K562 (cell line): Measurements from ENCODE around the gene RNF4. TPM values are rescaled to one million over a fixed set of nuclear protein-coding genes. Genes with fewer than 3 reads are reported as not detected.
A peak's percentile ranks its signal among the peaks of the same experiment; 100 is the strongest.

Experiments used
- ATAC-seq: fragments of 200-7000 bp; cut with Tn5 transposase; 3 replicates; pipeline ENCODE4 v1.9.1; 2020; ENCODE audit warnings: moderate library complexity
- BruUV-seq: library from RNA; stranded (reverse); fragments of 400-500 nt; replicated peaks from 2 replicates; lab custom pipeline; 2021; lab: Mats Ljungman, UMichigan
- CTCF ChIA-PET: fragments of 300-600 bp; formaldehyde crosslinking; extraction: SDS; loops from one replicate; lab custom pipeline; 2021; ENCODE audit warnings: low intra/inter-chr PET ratio; lab: Yijun Ruan, JAX
- POLR2A ChIA-PET: fragments of 300-600, 350-650 bp; sonication (Branson Sonifier 250); formaldehyde crosslinking; extraction: SDS; loops from one replicate; lab custom pipeline; 2021; ENCODE audit warnings: antibody characterized with exemption, inconsistent platforms; lab: Yijun Ruan, JAX
- DNase-seq, 4 experiments: peaks; one replicate each; pipeline versions ENCODE4 v3.0.0 to v3.0.0-alpha.2; 2011 to 2018; ENCODE audit warnings: low spot score in 3 of 4, mixed read lengths in 3 of 4; ENCODE audit errors: extremely low read depth in 1 of 4
- FAIRE-seq: peaks from 2 replicates; lab custom pipeline; 2011; peaks lifted over from hg19 to GRCh38; lab: Jason Lieb, UNC
- H2AFZ ChIP-seq: 2 replicates; pipeline ENCODE4 v1.6.0; 2011; ENCODE audit warnings: low read depth, low read length, control low read depth, inconsistent platforms
- H3K27ac ChIP-seq: fragments of 200-600 bp; 3 replicates; pipeline ENCODE4 v1.8.0; 2011; ENCODE audit warnings: low read depth, mild to moderate bottlenecking, control low read depth, inconsistent platforms, low read length, moderate library complexity, mixed read lengths; ENCODE audit errors: extremely low read depth
- H3K27me3 ChIP-seq, 2 experiments: fragments of 300-600 bp in 1 of 2; 2 replicates in 1 of 2; 3 replicates in 1 of 2; pipeline versions ENCODE4 v1.6.0 to v1.8.0; 2011; ENCODE audit warnings: inconsistent platforms in 2 of 2, low read length in 2 of 2, mild to moderate bottlenecking in 1 of 2, mixed read lengths in 1 of 2, moderate library complexity in 1 of 2; ENCODE audit not compliant: control insufficient read depth in 2 of 2, insufficient read depth in 2 of 2
- H3K36me3 ChIP-seq: fragments of 300-600 bp; 3 replicates; pipeline ENCODE4 v1.8.0; 2011; ENCODE audit warnings: mild to moderate bottlenecking, low read length, inconsistent platforms; ENCODE audit not compliant: control insufficient read depth, insufficient read depth
- H3K4me1 ChIP-seq, 2 experiments: fragments of 200-600 bp in 1 of 2; replicated peaks in 1 of 2; 2 replicates in 1 of 2; 3 replicates in 1 of 2; pipeline versions ENCODE4 v1.5.1 to v1.8.0; 2011; ENCODE audit warnings: inconsistent platforms in 2 of 2, low read length in 2 of 2, mild to moderate bottlenecking in 1 of 2, mixed read lengths in 1 of 2, moderate library complexity in 1 of 2; ENCODE audit not compliant: control insufficient read depth in 2 of 2, insufficient read depth in 2 of 2
- H3K4me2 ChIP-seq: 2 replicates; pipeline ENCODE4 v1.6.1; 2011; ENCODE audit warnings: low read length, control low read depth, inconsistent platforms, mixed read lengths; ENCODE audit not compliant: insufficient read depth
- H3K4me3 ChIP-seq: fragments of 200-600 bp; sonication (generic), shearing (Covaris generic); 2 replicates; pipeline ENCODE4 v1.5.1; 2016; ENCODE audit warnings: control low read depth, inconsistent platforms
- H3K79me2 ChIP-seq: fragments of 200-600 bp; 3 replicates; pipeline ENCODE4 v1.8.0; 2011; ENCODE audit warnings: low read length, inconsistent platforms; ENCODE audit not compliant: control insufficient read depth, insufficient read depth
- H3K9ac ChIP-seq, 2 experiments: 2 replicates each; pipeline versions ENCODE4 v1.6.0 to v1.6.1; 2011; ENCODE audit warnings: low read depth in 2 of 2, low read length in 2 of 2, control low read depth in 1 of 2, inconsistent platforms in 1 of 2, mild to moderate bottlenecking in 1 of 2, mixed read lengths in 1 of 2; ENCODE audit not compliant: insufficient read depth in 1 of 2
- H3K9me1 ChIP-seq: one replicate; pipeline ENCODE4 v1.6.0; 2011; ENCODE audit warnings: inconsistent platforms, mild to moderate bottlenecking, low read length, moderate library complexity; ENCODE audit not compliant: control insufficient read depth, insufficient read depth
- H3K9me3 ChIP-seq: replicated peaks from 2 replicates; pipeline ENCODE4 v1.5.1; 2011; ENCODE audit warnings: low read depth, low read length, inconsistent platforms; ENCODE audit not compliant: control insufficient read depth, insufficient read depth
- H4K20me1 ChIP-seq: replicated peaks from 2 replicates; pipeline ENCODE4 v1.6.1; 2011; ENCODE audit warnings: low read length, inconsistent platforms, mixed read lengths; ENCODE audit not compliant: control insufficient read depth, insufficient read depth
- EHMT2 ChIP-seq: fragments of 450-650 bp; IDR thresholded peaks from 2 replicates; pipeline ENCODE4 v1.6.1; 2018; ENCODE audit warnings: antibody characterized with exemption
- GABPA ChIP-seq: fragments of 200-800 bp; sonication (Bioruptor generic); conservative IDR thresholded peaks from 2 replicates; pipeline ENCODE4 v1.6.1; 2016; ENCODE audit warnings: low read depth, missing genetic modification characterization, missing compliant biosample characterization
- NR4A1 ChIP-seq, 2 experiments: fragments of 250-450 bp in 1 of 2; fragments of 450-650 bp in 1 of 2; sonication (Bioruptor Pico) in 1 of 2; IDR thresholded peaks; 2 replicates each; pipeline versions ENCODE4 v1.4.0 to v1.6.1; 2016 to 2020; ENCODE audit warnings: mild to moderate bottlenecking in 2 of 2, missing compliant biosample characterization in 1 of 2, missing genetic modification characterization in 1 of 2, moderate library complexity in 1 of 2
- ZNF124 ChIP-seq: sonication (generic); formaldehyde crosslinking; IDR thresholded peaks from 2 replicates; pipeline ENCODE4 v1.8.1; 2022; ENCODE audit warnings: missing genetic modification reagents
- ZNF785 ChIP-seq: fragments of 250-450 bp; sonication (Bioruptor Pico); IDR thresholded peaks from 2 replicates; pipeline ENCODE4 v1.4.0; 2020; ENCODE audit warnings: mild to moderate bottlenecking
- WGBS: fragments of 100-300 bp; shearing (Covaris generic); methylation state at CpG from one replicate; pipeline ENCODE4 v1.1.6; 2016; ENCODE audit warnings: low coverage, mixed read lengths; ENCODE audit not compliant: insufficient coverage; ENCODE audit errors: missing lambda C conversion rate; 5-methylcytosine and 5-hydroxymethylcytosine counted together
- in situ Hi-C: fragments of 300-500 bp; cut with MboI; formaldehyde crosslinking; loops from 4 replicates; pipeline ENCODE4 v1.15.0; 2018; ENCODE audit warnings: inconsistent platforms, mixed read lengths
- intact Hi-C: fragments of 100-400 bp; cut with micrococcal nuclease; formaldehyde crosslinking; loops from 2 replicates; pipeline ENCODE4 v1.14.2; 2022
- polyA plus RNA-seq, 8 experiments: library from polyadenylated mRNA; depleted of rRNA in 4 of 8; stranded (reverse) in 5 of 8; unstranded in 3 of 8; fragments of >200 nt; fragmentation: Nextera tagmentation in 2 of 8; fragmentation: Illumina TruSeq in 1 of 8; extraction: Ambion mirVana in 2 of 8; extraction: Trizol in 1 of 8; gene quantifications; 2 replicates each; pipeline versions ENCODE4 v1.2.1 to v1.2.3, GENCODE V29; 2011 to 2014; ENCODE audit warnings: inconsistent platforms in 1 of 8, missing spikeins in 1 of 8
- total RNA-seq, 7 experiments: library from RNA; depleted of rRNA in 6 of 7; stranded (reverse); fragments of >200 nt in 6 of 7; fragmentation: Illumina TruSeq in 2 of 7; extraction: Trizol in 2 of 7; gene quantifications; 2 replicates each; pipeline versions ENCODE4 v1.2.1 to v1.2.3, GENCODE V29; 2011 to 2021; ENCODE audit warnings: low replicate concordance in 1 of 7
- TF ChIP-seq, protein P1 (sequence below): fragments of 450-650 bp; IDR thresholded peaks from 2 replicates; pipeline ENCODE4 v1.6.1; 2017; ENCODE audit warnings: antibody characterized with exemption
- TF ChIP-seq, protein P2 (sequence below): fragments of 250-450 bp; sonication (Bioruptor Pico); IDR thresholded peaks from 2 replicates; pipeline ENCODE4 v1.5.0; 2021
- TF ChIP-seq, protein P3 (sequence below): fragments of 450-650 bp; formaldehyde crosslinking; conservative IDR thresholded peaks from 2 replicates; pipeline ENCODE4 v1.4.0; 2022; ENCODE audit warnings: mild to moderate bottlenecking, missing genetic modification characterization
- TF ChIP-seq, protein P4 (sequence below): fragments of 250-450 bp; sonication (Bioruptor Pico); IDR thresholded peaks from 2 replicates; pipeline ENCODE4 v1.8.0; 2021; ENCODE audit warnings: borderline replicate concordance, mild to moderate bottlenecking, moderate library complexity; ENCODE audit not compliant: poor library complexity, severe bottlenecking

The RNF4 gene
- total and polyA plus RNA-seq, 9 of the 15 experiments (the other 6 are each of a cell fraction or from before 2014, with no cell fraction given) = 19.2 to 59.3 (median 44.8) TPM

DNA sequence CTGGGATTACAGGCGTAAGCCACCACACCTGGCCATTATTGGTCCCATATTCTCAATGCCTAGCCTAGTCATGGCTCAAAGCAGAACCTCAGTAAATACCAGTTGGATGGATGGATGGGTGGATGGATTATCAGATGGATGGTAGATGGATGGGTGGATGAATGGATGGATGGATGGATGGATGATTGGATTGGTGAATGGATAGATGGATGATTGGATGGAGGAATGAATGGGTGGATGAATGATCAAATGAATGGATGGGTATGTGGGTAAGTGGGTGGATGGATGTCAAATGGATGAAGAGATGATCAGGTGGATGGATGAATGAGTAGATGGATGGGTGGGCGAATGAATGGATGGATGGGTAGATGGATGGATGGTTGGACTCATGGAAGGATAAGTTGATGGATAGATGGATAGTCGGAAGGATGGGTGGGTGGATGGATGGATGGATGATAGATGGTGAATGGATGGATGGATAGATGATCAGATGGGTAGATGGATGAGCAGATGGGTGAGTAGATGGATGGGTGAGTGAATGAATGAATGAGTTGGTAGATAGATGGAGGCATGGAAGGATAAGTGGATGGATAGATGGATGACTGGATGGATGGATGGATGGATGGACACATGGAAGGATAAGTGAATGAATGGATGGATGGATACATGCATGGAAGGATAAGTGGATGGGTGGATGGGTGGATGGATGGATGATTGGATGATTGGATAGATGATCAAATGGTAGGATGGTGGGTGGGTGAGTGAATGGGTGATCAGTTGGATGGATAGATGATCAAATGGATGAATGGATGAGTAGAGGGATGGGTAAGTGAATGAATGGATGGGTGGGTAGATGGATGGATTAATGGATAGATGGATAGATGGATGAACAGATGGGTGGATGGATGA is 22.0 kb upstream of the RNF4 start:
- ATAC-seq = no peak
- in situ Hi-C loops = loop anchor here (10.0 kb wide), 1 partner anchor 222 kb away; no protein-coding TSS in a partner anchor
- Histone ChIP-seq H3K79me2 (no peaks in the 10 kb centered on the region), H3K4me3 (no peak overlapping the region), H3K4me1 (peaks cover 0 to 46% of the 10 kb centered on the region in 2 experiments; a peak in 3 of 5 replicates), H3K9me3 (no peaks in the 10 kb centered on the region), H3K27me3 (peaks cover 20 to 41% of the 10 kb centered on the region in 2 experiments; a peak in 4 of 5 replicates), H3K9ac (no peak overlapping the region), H3K4me2 (no peak overlapping the region), H3K9me1 (no peaks in the 10 kb centered on the region), H2AFZ (no peak overlapping the region), H3K27ac (no peak overlapping the region)
- POLR2A ChIA-PET = no interaction called here
- BruUV-seq = no TSS peak
- 0% methylated on average over 3 of the region's 3 CpGs for WGBS
- TF ChIP-seq ZNF785 (CRISPR knock-in tag) (no peak), ZNF124 (CRISPR knock-in tag) (no peak), EHMT2 (peak; percentile 58; the same call in 1 of the 2 replicates), GABPA (tag) (no peak), NR4A1 (CRISPR knock-in tag; IDR thresholded peaks at IDR 0.05) (no peak), NR4A1 (tag; IDR thresholded peaks at IDR 0.05) (no peak)
- TF ChIP-seq, protein P1, sequence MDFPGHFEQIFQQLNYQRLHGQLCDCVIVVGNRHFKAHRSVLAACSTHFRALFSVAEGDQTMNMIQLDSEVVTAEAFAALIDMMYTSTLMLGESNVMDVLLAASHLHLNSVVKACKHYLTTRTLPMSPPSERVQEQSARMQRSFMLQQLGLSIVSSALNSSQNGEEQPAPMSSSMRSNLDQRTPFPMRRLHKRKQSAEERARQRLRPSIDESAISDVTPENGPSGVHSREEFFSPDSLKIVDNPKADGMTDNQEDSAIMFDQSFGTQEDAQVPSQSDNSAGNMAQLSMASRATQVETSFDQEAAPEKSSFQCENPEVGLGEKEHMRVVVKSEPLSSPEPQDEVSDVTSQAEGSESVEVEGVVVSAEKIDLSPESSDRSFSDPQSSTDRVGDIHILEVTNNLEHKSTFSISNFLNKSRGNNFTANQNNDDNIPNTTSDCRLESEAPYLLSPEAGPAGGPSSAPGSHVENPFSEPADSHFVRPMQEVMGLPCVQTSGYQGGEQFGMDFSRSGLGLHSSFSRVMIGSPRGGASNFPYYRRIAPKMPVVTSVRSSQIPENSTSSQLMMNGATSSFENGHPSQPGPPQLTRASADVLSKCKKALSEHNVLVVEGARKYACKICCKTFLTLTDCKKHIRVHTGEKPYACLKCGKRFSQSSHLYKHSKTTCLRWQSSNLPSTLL = 0 out of 2 replicates have a peak, but pooled peaks have one; percentile 11
- TF ChIP-seq, protein P2, sequence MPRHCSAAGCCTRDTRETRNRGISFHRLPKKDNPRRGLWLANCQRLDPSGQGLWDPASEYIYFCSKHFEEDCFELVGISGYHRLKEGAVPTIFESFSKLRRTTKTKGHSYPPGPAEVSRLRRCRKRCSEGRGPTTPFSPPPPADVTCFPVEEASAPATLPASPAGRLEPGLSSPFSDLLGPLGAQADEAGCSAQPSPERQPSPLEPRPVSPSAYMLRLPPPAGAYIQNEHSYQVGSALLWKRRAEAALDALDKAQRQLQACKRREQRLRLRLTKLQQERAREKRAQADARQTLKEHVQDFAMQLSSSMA (CRISPR knock-in tag) = no peak
- TF ChIP-seq, protein P3, sequence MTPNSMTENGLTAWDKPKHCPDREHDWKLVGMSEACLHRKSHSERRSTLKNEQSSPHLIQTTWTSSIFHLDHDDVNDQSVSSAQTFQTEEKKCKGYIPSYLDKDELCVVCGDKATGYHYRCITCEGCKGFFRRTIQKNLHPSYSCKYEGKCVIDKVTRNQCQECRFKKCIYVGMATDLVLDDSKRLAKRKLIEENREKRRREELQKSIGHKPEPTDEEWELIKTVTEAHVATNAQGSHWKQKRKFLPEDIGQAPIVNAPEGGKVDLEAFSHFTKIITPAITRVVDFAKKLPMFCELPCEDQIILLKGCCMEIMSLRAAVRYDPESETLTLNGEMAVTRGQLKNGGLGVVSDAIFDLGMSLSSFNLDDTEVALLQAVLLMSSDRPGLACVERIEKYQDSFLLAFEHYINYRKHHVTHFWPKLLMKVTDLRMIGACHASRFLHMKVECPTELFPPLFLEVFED (CRISPR knock-in tag) = 0 out of 2 replicates have a peak, but pooled peaks have one; percentile 24
- TF ChIP-seq, protein P4, sequence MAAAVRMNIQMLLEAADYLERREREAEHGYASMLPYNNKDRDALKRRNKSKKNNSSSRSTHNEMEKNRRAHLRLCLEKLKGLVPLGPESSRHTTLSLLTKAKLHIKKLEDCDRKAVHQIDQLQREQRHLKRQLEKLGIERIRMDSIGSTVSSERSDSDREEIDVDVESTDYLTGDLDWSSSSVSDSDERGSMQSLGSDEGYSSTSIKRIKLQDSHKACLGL (CRISPR knock-in tag) = no peak
- TF ChIP-seq, all 486 proteins: peak for 3
- Histone ChIP-seq H3K36me3 (no peaks in the 10 kb centered on the region), H4K20me1 (peaks cover 8% of the 10 kb centered on the region; the same call in 1 of the 2 replicates)
- CTCF ChIA-PET = no interaction called here
- FAIRE-seq (no peak), DNase-seq (no peak)
- intact Hi-C loops = no loop called here
